ENCODE data around the gene ZNF831.

Gene ZNF831

DNA sequence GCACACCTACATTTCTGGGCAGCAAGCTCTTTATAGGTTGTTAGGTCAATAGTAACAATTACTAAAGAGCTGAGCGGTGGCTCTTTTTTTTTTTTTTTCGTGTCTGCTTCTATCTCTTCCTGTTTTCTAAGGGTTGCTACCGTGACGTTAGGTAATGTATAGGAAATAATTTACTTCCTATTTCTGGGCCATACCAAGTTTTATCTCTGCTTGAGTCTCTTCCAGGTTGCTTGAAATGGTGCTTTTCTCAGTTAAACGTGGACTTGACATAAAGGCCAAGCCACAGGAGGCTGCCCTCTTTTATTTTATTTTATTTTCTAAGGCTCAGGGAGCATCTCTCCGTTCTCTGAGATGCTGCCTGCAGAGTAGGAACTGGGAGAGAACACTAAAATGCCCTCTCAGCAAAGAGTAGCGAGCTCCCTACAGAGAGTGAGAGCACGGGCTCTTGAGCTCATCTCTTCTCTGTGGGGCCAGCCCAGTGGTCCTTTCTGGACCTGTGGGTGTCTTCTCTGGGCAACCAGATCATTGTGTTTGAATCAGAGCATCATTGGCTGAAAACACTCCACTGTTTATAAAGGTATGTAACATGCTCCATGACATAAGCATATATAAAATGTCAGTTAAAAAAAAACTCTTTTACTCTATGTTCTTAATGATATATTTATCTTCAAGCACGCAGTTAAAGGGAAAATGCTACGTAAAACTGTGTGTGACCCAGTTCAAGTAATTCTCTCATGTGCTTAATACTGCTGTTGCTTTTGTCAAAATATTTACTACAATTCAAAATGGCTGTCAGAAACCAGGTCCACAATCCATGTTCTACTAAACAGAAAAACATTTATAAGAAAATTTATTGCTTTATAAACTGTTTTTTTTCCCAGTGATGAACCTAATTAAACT lies at the start of gene ZNF831:
TSS of gene ZNF831 (plus strand) at position 191 of the 900 bp plus-strand sequence. CDS start 27,199 bp downstream, outside the sequence.
- DNase-seq, result no peak

DNA sequence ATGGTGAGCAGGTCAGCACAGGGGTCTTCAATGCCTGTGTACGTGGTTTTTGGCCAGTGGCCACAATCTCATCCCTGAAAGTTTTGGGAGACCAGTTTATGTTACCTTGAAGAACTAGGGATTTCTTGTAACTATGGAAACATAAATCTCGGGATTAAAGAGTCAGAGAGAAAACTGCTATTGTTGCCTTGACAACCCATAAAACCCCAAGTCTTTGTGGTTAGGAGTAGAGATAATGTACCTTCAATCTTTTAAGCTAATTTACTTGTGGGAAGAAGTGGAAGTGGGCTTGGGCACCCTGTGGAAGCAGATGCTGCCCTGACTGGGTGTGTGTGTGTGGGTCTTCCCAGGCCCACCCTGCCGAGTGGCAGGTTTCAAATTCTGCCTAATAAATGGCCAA lies 46.1 kb upstream of the ZNF831 start:
- no peak for DNase-seq

DNA sequence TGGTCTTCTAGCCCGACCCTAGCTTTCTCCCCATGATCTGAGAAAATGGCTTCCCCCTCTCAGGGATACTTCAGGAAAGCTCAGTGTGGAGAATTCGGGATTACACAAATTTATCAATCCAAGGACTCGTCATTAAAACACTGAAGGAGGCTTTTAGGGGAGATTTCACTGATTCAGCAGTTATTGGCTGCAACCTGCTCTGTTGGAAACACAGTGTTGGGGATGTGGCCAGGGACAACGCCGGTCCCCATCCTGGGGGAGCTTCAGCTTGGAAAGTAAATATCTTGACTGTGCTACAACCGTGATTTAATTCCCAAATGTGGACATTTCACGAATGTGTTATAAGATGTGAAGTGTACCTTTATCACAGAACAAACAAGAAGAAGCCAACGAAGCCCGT lies 44.8 kb upstream of the ZNF831 start:
- no peak for DNase-seq

DNA sequence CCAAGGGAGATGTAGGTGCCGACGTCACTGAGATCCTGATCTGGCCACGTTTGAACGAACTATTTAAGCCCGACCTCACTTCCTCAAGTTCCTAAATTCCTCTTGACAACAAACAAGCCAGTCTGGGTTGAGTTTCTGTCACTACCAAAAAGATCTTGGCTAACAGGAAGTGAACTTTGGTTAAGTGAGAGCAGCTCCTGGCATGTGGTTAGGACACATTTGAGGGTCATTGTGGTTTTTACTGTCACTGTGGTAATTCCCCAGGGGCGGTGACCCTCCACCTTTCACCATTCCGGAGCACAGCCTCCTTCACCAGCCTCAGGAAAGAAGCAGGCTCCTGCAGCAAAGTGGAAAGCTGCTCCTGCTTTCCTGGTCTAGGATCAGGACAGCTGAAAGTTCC lies 43.1 kb upstream of the ZNF831 start:
- no peak for DNase-seq

DNA sequence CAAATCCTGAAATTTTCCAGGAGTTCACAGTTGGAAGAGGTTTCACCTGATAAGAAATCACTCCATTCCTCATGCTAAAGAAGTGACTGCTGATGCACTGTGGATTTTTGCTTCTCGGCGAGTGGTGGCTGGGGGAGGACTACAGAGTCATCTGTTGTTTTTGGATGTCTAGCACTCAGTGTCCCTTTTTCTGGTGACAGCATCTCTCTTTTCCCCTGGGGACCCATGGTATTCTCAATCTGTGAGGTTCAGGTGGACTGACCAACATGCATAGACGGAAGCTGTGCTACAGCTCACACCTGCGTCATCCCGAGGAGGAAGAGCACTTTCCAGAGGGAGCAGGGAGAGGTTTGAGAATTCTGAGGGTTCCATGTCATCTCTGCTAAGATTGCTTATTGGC lies 42.7 kb upstream of the ZNF831 start:
- no peak for DNase-seq

DNA sequence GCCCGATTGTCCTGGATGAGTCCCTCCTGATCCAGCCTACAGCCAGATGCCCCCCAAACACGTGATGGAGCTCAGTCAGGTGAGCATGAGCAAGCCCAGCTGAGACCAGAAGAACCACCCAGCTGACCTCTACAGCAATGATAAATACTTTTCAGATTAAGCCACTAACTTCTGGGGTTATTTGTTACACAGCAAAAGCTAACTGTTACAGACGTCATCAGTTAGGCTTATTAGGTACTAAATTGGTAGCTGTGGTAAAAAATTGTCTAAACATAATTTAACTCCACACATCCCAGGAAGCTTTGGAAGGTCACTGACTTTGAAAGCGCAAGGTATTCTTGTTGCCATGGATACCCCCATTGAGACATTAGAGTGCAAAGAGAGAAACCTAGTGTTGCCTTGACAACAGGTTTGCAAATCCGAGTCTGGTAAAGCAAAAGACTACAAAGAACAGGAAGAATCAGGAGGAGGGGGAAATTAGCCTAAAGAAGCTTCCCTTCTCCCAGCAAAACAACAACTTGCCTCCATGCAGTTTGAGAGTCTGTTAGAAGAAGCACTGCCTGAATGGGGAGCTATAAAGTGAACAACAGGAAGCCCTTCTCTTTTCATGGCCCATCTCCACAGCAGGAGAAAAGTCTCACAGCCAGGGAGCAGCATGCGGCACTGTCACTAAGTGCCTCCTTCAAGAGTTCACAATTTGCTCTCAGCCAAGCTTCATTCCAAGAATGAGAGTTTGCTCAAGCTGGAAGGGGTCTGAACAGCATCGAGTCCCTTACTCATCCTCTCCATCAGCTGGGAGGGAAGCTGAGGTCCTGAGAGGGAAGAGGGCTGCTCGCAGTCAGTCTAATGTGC lies 41.7 kb upstream of the ZNF831 start:
- no peak for DNase-seq

DNA sequence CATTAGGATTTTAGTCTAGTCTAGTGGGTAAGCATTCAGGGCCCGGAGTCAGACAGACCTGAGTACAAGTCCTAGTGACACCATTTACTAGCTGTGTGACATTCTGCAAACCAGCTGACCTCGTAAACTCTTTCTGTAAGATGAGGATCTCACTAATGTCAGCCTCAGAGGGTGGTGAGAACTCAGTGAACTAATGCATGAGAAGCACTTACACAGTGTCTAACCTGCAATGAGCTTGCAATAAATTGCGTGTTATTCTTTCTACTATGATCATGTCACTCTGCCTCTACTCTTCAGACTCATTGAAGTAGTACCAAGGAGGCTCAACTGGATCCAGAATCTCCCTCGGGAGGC lies 41.1 kb upstream of the ZNF831 start:
- DNase-seq, result no peak

DNA sequence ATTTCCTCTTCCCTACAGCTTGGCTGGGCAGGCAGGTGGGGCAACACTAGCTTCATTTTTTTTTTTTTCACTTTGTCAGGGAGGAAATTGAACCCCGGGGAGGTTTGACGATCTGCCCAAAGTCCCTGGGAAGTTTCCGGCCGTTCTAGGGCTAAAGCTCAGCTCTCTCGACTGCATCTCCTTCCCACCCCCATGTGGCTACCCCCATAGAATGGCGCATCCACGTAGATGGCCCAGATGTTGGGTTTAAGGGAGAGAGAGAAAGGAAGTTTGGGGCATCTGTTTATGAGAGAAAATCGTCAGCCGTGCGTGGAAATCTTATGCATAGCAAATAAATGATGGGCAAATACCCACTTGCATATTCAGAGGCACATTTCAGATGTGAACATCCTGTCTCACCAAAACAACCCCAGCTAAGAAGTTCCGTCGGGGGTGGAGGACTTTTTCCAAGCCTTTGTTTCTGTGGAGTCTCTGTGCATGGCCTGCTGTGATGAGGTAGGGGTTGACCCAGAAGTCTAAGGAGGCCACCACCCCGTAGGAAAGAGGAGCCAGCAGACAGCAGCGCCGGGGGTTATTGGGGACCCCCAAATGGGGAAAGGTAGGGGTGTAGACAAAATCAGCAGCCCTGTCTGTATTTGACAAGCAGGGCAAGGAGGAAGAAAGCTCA lies 40.5 kb upstream of the ZNF831 start:
- peak; percentile 30 for DNase-seq

DNA sequence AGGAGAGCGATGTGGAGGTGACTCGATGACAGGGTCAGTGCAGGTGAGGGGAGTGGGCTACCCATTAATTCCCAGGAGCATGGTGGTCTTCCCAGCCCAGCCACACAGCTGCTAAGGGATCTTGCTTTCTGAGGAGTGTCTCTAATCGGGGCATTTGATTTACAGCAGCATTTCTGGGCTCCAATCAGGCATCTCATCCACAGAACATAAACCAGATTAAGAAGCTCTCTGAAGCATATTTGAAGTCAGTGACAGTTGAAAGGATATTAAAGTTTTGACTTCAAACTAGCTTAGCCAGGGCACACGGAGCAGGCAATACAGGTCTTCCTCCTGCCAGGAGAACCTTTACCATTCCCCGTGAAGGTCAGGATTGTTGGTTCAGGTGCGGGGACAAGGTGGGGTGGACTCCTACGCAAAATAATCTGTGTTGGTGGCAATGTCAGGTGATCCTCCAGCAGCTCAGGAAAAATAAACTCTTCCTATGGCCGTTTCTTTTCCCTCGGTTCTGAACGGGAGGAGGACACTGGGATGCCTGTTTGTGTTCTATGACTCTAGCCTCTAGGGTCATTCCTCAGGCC lies 39.9 kb upstream of the ZNF831 start:
- DNase-seq, result no peak

DNA sequence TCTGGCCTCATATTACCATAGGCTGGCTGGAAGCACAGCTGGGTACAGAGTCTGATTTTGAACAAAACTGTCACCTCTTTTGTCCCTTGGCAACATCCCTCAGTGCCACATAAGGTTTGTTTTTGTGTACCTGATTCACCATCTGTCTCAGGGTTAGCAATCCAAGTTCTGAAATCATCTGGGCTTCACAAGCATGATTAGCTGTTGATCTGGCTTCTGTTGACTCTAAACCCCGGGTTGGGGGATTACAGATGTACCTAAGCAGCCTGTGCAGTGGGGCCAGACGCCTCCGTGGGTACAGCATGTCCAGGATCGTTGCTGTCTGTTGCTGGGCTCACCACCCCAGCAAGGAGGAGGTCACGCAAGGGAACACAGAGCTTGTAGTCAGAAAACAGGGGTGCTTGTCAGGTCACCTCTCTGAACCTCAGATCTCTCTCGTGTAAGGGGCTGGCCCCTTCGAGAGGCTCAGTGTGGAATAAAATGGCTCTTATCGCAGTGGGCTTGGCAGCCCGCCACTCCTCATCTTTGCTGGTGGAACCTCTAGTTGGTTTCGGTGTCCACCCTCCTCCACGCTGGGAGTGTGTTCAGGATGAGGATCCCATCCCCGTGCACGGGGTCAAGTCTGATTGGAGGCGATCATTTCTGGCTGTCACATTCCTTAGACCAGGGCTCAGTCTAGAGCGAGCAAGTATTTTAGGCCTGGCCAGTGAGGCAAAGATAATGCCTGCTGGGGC lies 39.2 kb upstream of the ZNF831 start:
- no peak for DNase-seq

DNA sequence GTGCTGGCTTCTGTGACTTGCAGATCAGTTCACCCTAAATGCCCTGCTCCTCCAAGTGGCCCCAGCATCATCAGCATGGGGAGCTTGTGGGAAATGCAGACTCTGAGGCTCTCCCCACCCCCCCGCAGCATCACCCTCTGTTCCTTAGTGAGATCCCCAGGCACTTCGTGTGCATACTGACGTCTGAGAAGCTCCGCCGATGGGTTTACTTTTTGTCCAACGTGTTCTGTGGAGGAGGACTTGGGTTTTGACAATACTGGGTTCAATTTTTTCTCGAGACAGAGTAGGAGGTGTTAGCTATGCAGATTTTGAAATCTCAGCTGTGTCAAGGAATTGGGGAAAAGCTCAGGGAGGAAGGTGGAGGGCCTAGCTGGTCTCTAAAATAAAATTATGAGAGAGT lies 38.3 kb upstream of the ZNF831 start:
- no peak for DNase-seq

DNA sequence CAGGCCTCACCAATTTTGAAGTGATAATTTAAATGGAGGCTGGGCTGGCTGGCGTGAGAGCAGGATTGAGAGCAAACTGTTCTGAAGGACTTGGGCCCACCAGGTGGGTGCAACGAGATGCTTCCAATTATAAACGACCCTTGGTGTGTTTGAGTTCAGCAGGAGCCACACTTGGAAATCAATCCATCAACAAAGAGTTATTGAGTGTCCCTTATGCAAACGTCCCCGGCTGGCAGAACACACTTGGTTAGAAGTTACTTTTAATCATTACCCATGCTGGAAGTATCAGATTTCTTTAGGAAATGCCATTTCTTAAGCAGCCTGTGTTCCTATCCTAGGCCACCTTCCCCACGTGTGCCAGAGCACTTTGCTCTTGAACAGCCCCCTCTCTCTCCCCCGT lies 37.8 kb upstream of the ZNF831 start:
- DNase-seq, result no peak

DNA sequence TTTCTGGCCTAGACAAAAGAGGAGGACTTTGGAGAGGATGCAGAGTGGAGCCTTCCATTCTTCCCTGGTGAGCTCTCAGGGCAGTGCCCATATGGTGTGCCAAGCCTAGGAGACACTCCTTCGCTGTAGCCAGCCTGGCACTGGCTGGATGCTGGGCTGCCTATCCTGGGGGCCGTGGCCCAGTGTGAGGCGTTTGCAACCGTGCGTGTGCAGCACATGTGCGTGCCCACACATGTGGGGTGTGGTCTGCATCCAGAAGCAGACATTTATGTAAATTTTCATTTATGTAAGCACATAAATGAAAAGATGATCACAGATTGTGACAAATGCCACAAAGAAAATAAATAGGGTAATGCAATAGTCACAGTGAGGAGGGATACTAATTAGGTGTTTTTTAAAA lies 35.8 kb upstream of the ZNF831 start:
- DNase-seq, result no peak

DNA sequence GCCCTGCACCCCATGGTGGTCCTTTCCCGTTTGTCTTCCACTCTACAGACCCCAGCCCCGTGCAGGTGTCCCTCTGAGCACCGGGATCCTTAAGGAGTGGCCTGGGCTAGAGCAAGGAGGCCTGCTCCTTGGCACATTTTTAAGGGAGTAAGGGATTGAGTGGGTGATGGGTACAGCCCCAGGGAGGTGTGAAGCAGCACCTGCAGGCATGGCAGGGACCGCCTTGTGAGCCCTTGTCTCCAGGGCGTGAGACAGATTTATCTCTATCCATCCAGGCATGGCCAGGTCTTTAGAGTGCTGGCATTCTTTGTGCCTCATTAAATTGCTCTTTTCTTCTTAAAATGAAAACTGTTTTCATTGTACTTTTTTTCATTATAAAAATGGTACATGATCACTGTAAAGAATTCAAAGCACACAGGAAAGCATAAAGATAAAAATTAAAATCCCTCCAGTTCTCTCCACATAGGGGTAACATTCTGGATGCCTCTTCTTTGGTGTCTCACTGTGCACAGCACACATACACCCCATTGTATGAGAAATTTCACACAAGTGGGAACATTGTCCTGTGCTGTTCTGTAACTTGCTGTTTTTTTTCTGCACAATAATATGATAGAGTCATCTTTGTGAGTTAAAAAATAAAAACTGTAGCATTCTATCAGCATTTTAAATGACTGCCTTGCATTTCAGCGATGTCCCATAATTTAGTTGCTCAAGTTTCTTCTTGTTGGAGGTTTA lies 31.9 kb upstream of the ZNF831 start:
- DNase-seq, result no peak

DNA sequence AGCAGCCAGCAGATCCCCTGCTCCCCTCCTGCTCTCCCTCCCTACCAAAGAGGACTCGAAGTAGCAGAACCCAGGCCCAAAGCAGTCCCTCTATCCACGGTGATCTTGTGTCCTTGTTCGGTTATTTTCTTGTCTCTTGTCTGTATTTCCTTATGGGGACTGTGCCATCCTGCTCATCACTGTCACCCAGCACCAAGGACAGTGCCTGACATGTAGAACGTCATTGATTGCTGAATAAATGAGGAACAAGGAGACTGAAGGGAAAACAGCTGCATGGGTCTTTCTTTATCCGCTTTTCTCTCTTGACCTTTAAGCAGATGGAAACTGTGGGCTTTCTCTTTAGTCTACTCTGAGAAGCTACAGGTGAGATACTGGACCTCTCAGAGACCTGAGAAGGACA lies 29.4 kb upstream of the ZNF831 start:
- no peak for DNase-seq

DNA sequence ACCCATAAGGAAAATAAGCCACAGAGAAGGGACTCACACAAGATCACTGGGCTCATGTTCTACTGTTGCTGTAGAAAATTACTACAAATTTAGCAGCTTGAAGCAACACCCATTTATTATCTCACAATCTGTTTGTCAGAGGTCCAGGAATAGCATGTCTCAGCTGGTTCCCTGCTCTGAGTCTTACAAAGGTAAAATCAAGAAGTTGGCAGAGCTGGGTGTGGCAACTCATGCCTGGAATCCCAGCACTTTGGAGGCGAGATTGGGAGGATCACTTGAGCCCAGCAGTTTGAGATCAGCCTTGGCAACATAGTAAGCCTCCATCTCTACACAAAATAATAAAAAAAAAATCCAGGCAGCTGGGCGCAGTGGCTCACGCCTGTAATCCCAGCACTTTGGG lies 28.5 kb upstream of the ZNF831 start:
- no peak for DNase-seq

DNA sequence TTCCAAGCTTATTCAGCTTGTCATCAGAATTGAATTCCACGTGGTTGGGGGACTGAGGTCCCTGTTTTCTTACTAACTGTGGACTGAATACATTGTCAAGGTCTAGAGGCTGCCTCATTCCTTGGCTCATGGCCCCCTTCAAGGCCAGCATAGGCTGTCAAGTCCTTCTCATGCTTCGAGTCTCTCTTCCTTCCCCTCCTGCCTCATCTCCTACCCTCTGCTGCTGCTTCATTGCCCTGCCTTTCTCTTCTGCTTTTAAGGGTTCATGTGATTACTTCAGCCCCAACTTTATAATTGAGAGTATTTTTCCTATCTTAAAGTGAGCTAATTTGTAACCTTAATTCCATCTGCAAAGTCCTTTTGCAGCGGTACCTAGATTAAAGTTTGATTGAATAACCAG lies 27.6 kb upstream of the ZNF831 start:
- no peak for DNase-seq

DNA sequence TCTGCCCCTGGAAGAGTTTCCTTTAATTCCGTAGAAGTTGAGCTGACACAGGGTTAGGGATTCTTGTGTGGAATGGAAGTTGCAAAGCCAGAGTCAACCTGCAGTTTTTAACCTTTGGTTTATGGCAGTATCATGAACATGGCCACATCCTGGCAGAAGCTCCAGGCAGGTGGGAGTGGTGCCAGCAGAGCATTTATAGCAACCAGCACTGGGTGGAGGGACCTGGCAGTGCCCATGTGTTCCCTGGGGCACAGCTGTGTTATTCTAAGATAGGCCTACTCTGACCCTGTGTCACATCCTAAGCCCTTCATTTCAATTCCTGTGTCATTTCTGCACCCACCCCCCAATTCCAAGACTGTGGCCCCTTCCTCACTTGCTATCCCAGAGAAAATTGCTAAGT lies 26.1 kb upstream of the ZNF831 start:
- DNase-seq, result no peak

DNA sequence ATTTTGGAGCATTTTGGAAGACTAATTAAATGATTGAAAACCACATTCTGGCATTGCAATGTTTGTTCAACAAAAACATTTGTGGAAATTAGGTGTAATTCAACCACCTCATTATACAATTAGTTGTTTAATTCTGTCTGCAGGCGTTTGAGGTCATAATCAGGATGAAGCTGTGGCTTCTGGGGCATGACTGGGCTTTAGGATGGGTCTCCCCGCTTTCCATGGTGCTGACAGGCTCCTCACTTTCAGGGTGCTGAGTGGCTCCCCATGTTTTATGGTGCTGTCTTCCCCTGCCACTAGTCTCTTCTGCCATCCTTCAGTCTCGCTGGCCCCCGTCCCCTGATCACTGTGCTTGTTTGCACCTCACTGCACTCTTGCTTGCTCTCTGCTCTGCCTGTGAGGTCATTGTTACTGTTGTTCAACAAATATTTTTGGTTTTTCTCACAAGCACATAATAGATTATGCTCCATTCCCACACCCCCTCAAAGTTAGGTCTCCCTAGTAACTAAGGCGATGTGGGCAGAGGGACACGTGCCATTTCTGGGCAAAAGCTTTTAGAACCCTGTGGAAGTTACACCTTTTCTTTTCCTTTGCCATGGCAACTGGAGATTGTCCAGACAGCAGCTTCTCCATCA lies 25.4 kb upstream of the ZNF831 start:
- no peak for DNase-seq

DNA sequence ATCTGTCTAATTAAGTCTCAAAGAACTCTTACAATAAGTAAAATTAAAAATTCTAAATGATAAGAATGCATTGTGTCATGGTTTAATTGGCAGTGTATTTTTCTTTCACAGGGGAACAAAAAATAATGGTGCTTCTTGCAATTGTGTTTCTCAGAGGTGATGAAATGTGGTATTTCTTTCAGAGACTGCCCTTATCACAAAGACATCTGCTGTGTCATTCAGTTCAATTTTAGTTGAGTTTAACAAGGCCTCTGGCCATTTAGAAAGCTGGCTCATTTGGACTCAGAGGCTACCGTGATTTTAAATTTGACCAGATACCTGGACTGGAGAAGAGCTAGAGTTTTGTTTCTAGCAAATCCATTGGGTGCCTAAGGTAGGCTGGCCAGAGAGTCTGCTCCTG lies 23.6 kb upstream of the ZNF831 start:
- no peak for DNase-seq
